ENCODE data around the gene NRL. TPM values are rescaled to one million over a fixed set of nuclear protein-coding genes. Genes with fewer than 3 reads are reported as not detected.
"Not testable (repeated sequence)": the region's sequence is repeated elsewhere in the genome, so short reads cannot be mapped to it uniquely, and the experiment has no call there.

Gene NRL
- total and polyA plus RNA-seq, 11 donors, result 1.3 to 3.0 (median 2.1) TPM

DNA sequence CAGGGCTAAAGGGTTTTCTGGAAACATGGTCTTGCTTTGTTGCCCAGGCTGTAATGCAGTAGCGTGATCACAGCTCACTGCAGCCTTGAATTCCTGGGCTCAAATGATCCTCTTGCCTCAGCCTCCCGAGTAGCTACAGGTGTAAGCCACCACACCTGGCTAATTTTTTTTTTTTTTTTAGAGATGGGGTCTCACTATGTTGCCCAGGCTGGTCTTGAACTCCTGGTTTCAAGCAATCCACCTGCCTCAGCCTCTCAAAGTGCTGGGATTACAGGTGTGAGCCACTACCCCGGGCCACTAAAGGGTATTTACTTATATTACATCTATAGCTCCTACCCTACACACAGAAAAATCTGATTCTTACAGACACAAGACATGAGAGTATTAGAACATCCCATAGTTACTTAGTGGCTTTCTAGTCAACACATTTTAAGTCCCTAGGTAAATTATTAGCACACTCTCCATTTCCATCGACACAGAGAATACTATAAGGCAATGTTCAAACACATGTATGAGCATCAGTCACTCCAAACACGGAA lies 6.3 kb downstream of the NRL start:
- ATAC-seq (no peak), DNase-seq (no peak)
- 41 to 51% (median 47%) methylated on average over 5 of the region's 5 CpGs for WGBS, 4 donors
- Histone ChIP-seq H3K27ac (peak overlapping the region in 3 of 12 donors; percentile 7 to 63 (median 44)), H3K9me3 (no peaks in the 10 kb centered on the region), H3K27me3 (no peaks in the 10 kb centered on the region), H3K4me3 (no peak overlapping the region), H3K36me3 (peaks cover 0 to 11% (median 0%) of the 10 kb centered on the region in 9 donors), H3K4me1 (peaks cover 0 to 22% (median 8%) of the 10 kb centered on the region in 12 donors)
- intact Hi-C loops (cut with DNase I), result loop anchor here in 8 of 10 donors (2.0 to 5.0 kb wide), 6 partner anchors 34 to 96 kb away; partner anchors contain the start of genes EMC9 (in 1 of the 8) and IRF9 (in 1 of the 8)
- TF ChIP-seq, protein P1, sequence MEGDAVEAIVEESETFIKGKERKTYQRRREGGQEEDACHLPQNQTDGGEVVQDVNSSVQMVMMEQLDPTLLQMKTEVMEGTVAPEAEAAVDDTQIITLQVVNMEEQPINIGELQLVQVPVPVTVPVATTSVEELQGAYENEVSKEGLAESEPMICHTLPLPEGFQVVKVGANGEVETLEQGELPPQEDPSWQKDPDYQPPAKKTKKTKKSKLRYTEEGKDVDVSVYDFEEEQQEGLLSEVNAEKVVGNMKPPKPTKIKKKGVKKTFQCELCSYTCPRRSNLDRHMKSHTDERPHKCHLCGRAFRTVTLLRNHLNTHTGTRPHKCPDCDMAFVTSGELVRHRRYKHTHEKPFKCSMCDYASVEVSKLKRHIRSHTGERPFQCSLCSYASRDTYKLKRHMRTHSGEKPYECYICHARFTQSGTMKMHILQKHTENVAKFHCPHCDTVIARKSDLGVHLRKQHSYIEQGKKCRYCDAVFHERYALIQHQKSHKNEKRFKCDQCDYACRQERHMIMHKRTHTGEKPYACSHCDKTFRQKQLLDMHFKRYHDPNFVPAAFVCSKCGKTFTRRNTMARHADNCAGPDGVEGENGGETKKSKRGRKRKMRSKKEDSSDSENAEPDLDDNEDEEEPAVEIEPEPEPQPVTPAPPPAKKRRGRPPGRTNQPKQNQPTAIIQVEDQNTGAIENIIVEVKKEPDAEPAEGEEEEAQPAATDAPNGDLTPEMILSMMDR (IDR thresholded peaks at IDR 0.05), result no peak
- no peak for TF ChIP-seq POLR2A (IDR thresholded peaks at IDR 0.05)

DNA sequence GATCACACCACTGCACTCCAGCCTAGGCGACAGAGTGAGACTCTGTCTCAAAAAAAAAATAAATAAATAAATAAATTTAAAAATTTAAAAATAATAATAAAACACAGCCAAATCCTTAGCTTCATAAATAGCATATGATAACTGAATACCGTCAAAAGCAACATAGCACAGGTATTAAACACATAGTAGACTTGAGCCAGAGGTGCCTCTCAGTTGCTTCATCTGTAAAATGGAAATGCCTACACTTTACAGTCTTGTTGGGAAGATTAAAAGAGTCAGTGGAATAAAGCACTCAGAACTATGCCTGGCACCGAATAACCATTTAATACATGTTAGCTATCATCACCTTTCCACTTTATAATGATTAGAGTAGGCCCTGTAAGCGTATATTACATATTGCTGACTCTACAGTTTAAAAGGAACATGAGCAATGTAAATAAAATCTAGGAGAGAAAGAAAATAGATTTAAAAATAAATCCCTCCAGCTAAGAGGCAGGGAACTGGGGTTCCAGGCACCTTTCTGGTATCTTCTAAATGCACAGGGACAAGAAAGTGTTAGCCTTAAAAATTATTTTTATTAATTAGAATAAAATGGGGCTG lies 8.0 kb downstream of the NRL start:
- Histone ChIP-seq H3K4me1 (peaks cover 0 to 19% (median 6%) of the 10 kb centered on the region in 12 donors), H3K27me3 (no peaks in the 10 kb centered on the region), H3K27ac (no peak overlapping the region), H3K36me3 (peaks cover 0 to 25% (median 0%) of the 10 kb centered on the region in 9 donors), H3K4me3 (no peak overlapping the region), H3K9me3 (no peaks in the 10 kb centered on the region)
- TF ChIP-seq POLR2A (IDR thresholded peaks at IDR 0.05), result no peak
- TF ChIP-seq, protein P1 (IDR thresholded peaks at IDR 0.05), result no peak
- DNase-seq (no peak), ATAC-seq (no peak)
- intact Hi-C loops (cut with DNase I), result loop anchor here in 8 of 10 donors (2.0 to 5.0 kb wide), 5 partner anchors 36 to 94 kb away; partner anchors contain the start of genes EMC9 (in 1 of the 8) and IRF9 (in 1 of the 8)
- 91 to 96% (median 92%) methylated on average over 4 of the region's 4 CpGs for WGBS, 4 donors

DNA sequence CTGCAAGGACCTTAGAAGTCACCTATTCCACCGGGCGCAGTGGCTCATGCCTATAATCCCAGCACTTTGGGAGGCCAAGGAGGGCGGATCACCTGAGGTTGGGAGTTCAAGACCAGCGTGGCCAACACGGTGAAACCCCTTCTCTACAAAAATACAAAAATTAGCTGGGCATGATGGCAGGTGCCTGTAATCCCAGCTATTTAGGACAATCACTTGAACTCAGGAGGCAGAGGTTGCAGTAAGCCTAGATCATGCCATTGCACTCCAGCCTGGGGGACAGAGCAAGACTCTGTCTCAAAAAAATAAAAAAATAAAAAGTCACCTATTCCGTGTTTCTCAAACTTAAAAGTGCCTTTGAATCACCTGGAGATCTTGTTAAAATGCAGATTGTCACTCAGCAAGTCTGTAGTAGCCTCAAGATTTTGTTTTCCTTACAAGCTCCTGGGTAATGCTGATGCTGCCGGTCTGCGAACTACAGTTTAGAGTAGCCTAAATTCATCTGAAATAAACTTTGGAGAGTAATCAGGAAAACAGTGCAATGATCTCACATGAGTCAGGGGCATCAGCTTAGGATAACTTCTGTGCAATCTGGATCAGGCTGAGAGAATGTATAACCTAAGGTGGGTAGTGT lies 9.0 kb downstream of the NRL start:
- intact Hi-C loops (cut with DNase I), result loop anchor here in 8 of 10 donors (2.0 to 5.0 kb wide), 5 partner anchors 37 to 93 kb away; partner anchors contain the start of genes EMC9 (in 1 of the 8) and IRF9 (in 1 of the 8)
- ATAC-seq, H3K9me3 ChIP-seq, H3K27me3 ChIP-seq, H3K4me3 ChIP-seq, DNase-seq, H3K27ac ChIP-seq: not testable (repeated sequence)
- peaks cover 0 to 16% (median 6%) of the 10 kb centered on the region in 12 donors for H3K4me1 ChIP-seq
- WGBS, 4 donors, result 94 to 96% (median 96%) methylated on average over 8 of the region's 8 CpGs
- peaks cover 0 to 36% (median 0%) of the 10 kb centered on the region in 9 donors for H3K36me3 ChIP-seq

DNA sequence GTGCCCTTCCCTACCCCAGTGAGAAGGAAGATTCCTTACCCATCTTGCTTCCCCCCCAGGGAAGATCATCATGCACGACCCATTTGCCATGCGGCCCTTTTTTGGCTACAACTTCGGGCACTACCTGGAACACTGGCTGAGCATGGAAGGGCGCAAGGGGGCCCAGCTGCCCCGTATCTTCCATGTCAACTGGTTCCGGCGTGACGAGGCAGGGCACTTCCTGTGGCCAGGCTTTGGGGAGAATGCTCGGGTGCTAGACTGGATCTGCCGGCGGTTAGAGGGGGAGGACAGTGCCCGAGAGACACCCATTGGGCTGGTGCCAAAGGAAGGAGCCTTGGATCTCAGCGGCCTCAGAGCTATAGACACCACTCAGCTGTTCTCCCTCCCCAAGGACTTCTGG lies 11.3 kb downstream of the NRL start:
- no peak for DNase-seq
- Histone ChIP-seq H3K27ac (no peak overlapping the region), H3K4me3 (no peak overlapping the region), H3K36me3 (peaks cover 0 to 56% (median 0%) of the 10 kb centered on the region in 9 donors), H3K9me3 (no peaks in the 10 kb centered on the region), H3K27me3 (no peaks in the 10 kb centered on the region), H3K4me1 (peaks cover 0 to 6% (median 0%) of the 10 kb centered on the region in 12 donors)
- intact Hi-C loops (cut with DNase I), result no loop called here
- ATAC-seq, result no peak
- 91 to 95% (median 94%) methylated on average over 11 to 13 of the region's 13 CpGs for WGBS, 4 donors
- TF ChIP-seq, protein P1 (IDR thresholded peaks at IDR 0.05), result no peak

Data from heart left ventricle (tissue), 16 donors.